ENCODE measurements around the gene GKN2. TPM values are rescaled to one million over a fixed set of nuclear protein-coding genes. Genes with fewer than 3 reads are reported as not detected.

Gene GKN2
- total and polyA plus RNA-seq, 2 donors (not counting 1 experiment from before 2014, with no cell fraction given), result not detected

DNA sequence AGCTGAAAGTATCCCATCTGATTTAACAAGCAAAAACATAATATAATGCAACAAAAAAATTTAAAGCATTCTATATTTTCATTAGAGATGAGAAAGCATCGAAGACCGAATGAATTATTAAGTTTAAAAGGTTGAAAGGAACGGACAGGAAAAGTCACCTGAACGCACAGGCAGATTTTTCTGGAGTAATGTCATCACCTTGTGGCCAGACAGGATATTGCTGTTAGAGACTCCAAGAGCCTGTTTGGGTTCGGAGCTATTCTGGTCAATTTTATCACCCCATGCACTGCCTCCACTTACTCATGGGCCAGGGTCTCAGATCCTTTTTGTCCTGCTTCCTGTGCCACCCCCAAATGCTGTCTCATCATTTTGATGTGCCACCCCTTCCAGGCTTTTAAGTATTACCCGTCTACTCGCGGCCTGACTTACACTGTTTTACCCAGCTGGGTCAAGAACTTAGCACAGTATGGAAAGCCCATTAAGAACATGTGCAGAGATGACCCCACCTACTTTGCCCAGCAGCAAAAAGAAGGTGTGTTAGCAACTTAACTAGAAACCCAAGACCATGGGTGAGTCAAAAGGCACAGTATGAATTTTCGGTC, 27.3 kb downstream of the GKN2 start:
- Histone ChIP-seq H4K20me1 (ENCODE audit: control insufficient read depth, insufficient read depth, low read length, poor library complexity, severe bottlenecking) (no peaks in the 10 kb centered on the region), H3K9me3 (ENCODE audit: control extremely low read depth in 1 of 3, control insufficient read depth in 2 of 3, insufficient read depth in 1 of 3, low read length in 2 of 3) (no peaks in the 10 kb centered on the region), H3K79me2 (ENCODE audit: control insufficient read depth, insufficient read depth, low read length) (no peaks in the 10 kb centered on the region), H3K27ac (ENCODE audit: low read length in 2 of 2) (no peak overlapping the region), H3K36me3 (replicated peaks in 1 of 2; ENCODE audit: control extremely low read depth in 1 of 2, control insufficient read depth in 1 of 2, extremely low read depth in 1 of 2, insufficient read depth in 2 of 2, low read length in 1 of 2) (no peaks in the 10 kb centered on the region), H3K9ac (ENCODE audit: low read length) (no peak overlapping the region), H3K27me3 (replicated peaks in 1 of 4; ENCODE audit: control extremely low read depth in 1 of 4, control insufficient read depth in 3 of 4, insufficient read depth in 4 of 4, low read length in 3 of 4) (no peaks in the 10 kb centered on the region), H3K4me3 (ENCODE audit: control extremely low read depth in 1 of 5, extremely low read depth in 1 of 5, insufficient read depth in 1 of 5, low read depth in 2 of 5, low read length in 4 of 5) (no peak overlapping the region), H3K4me2 (replicated peaks; ENCODE audit: low read depth, low read length, poor library complexity, severe bottlenecking) (no peak overlapping the region), H3K4me1 (ENCODE audit: control insufficient read depth in 2 of 2, insufficient read depth in 2 of 2, low read length in 2 of 2) (no peaks in the 10 kb centered on the region), H2AFZ (ENCODE audit: insufficient read depth, low read depth, low read length, poor library complexity, severe bottlenecking) (no peak overlapping the region)
- ChIA-PET POLR2A (no interaction called here), CTCF (interaction anchor here (0.5 to 9.4 kb wide), 58 partner anchors 8 to 803 kb away, joined by 3 to 173 read pairs (median 5); partner anchors contain the start of genes APLF, ARHGAP25 and FBXO48)
- Mint-ChIP-seq H3K9me3 (ENCODE audit: insufficient read depth) (no peaks in the 10 kb centered on the region), H3K4me3 (no peak overlapping the region), H3K4me1 (no peaks in the 10 kb centered on the region), H3K27ac (no peak overlapping the region), H3K27me3 (peaks cover 4% of the 10 kb centered on the region)
- peak; percentile 95 for TF ChIP-seq CTCF (IDR thresholded peaks at IDR 0.05)
- no peak for TF ChIP-seq EZH2 (IDR thresholded peaks at IDR 0.05; ENCODE audit: borderline replicate concordance, insufficient read depth, low read depth, low read length, poor library complexity, severe bottlenecking)
- 65% methylated on average over 6 of the region's 9 CpGs for WGBS (ENCODE audit: insufficient coverage)
- intact Hi-C loops (cut with micrococcal nuclease), result loop anchor here (1.0 to 2.0 kb wide), 5 partner anchors 173 to 462 kb away; no protein-coding TSS in a partner anchor
- ATAC-seq (ENCODE audit: low read depth) (peak; percentile 56), DNase-seq (peak; percentile 76)

DNA sequence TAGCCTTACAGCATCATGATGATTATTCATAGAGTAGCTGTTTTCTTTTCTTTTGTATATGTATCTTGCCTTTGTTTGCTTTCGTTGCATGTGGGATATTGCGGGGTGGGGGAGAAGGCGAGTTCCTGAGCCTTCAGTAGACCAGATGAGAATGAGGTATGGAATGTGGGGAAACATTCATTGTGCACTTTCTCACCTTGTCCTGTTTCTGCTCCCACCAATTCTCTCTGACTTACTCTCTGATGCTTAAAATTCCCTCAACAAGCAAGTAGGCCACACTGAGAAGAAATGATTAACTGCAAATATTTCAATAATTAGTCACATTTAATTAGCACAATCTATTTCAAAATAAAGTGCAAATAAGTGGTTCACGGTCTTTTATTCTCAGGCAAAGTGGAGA, 31.0 kb downstream of the GKN2 start:
- ATAC-seq (ENCODE audit: low read depth) (no peak), DNase-seq (no peak)
- Mint-ChIP-seq H3K4me1 (no peaks in the 10 kb centered on the region), H3K9me3 (ENCODE audit: insufficient read depth) (no peaks in the 10 kb centered on the region), H3K4me3 (no peak overlapping the region), H3K27ac (no peak overlapping the region), H3K27me3 (peaks cover 4% of the 10 kb centered on the region)
- H3K36me3 ChIP-seq (replicated peaks in 1 of 2; ENCODE audit: control extremely low read depth in 1 of 2, control insufficient read depth in 1 of 2, extremely low read depth in 1 of 2, insufficient read depth in 2 of 2, low read length in 1 of 2), result no peaks in the 10 kb centered on the region
- no peaks in the 10 kb centered on the region for H3K79me2 ChIP-seq (ENCODE audit: control insufficient read depth, insufficient read depth, low read length)
- intact Hi-C loops (cut with micrococcal nuclease), result no loop called here
- ChIA-PET POLR2A (no interaction called here), CTCF (interaction anchor here (8.7 to 9.4 kb wide), 3 partner anchors 211 to 456 kb away, joined by 142 to 173 read pairs (median 156); partner anchors contain the start of genes APLF and FBXO48)
- H3K27me3 ChIP-seq (replicated peaks in 1 of 4; ENCODE audit: control extremely low read depth in 1 of 4, control insufficient read depth in 3 of 4, insufficient read depth in 4 of 4, low read length in 3 of 4), result no peaks in the 10 kb centered on the region
- H4K20me1 ChIP-seq (ENCODE audit: control insufficient read depth, insufficient read depth, low read length, poor library complexity, severe bottlenecking), result no peaks in the 10 kb centered on the region
- WGBS (ENCODE audit: insufficient coverage), result no CpG with 5 or more reads among the region's 4 CpGs
- no peaks in the 10 kb centered on the region for H3K4me1 ChIP-seq (ENCODE audit: control insufficient read depth in 2 of 2, insufficient read depth in 2 of 2, low read length in 2 of 2)
- no peak overlapping the region for H2AFZ ChIP-seq (ENCODE audit: insufficient read depth, low read depth, low read length, poor library complexity, severe bottlenecking)
- no peak overlapping the region for H3K4me3 ChIP-seq (ENCODE audit: control extremely low read depth in 1 of 5, extremely low read depth in 1 of 5, insufficient read depth in 1 of 5, low read depth in 2 of 5, low read length in 4 of 5)
- no peak for TF ChIP-seq EZH2 (IDR thresholded peaks at IDR 0.05; ENCODE audit: borderline replicate concordance, insufficient read depth, low read depth, low read length, poor library complexity, severe bottlenecking)
- TF ChIP-seq CTCF (IDR thresholded peaks at IDR 0.05), result no peak
- H3K4me2 ChIP-seq (replicated peaks; ENCODE audit: low read depth, low read length, poor library complexity, severe bottlenecking), result no peak overlapping the region
- no peak overlapping the region for H3K9ac ChIP-seq (ENCODE audit: low read length)
- no peak overlapping the region for H3K27ac ChIP-seq (ENCODE audit: low read length in 2 of 2)
- H3K9me3 ChIP-seq (ENCODE audit: control extremely low read depth in 1 of 3, control insufficient read depth in 2 of 3, insufficient read depth in 1 of 3, low read length in 2 of 3), result no peaks in the 10 kb centered on the region

All from B cell (primary cell).